ENCODE results near the gene RGS11. TPM values are rescaled to one million over a fixed set of nuclear protein-coding genes. Genes with fewer than 3 reads are reported as not detected.

RGS11 gene
- polyA plus RNA-seq, 2 of the 4 experiments (the other 2 are of a cell fraction) = 2.1 to 5.3 TPM

DNA sequence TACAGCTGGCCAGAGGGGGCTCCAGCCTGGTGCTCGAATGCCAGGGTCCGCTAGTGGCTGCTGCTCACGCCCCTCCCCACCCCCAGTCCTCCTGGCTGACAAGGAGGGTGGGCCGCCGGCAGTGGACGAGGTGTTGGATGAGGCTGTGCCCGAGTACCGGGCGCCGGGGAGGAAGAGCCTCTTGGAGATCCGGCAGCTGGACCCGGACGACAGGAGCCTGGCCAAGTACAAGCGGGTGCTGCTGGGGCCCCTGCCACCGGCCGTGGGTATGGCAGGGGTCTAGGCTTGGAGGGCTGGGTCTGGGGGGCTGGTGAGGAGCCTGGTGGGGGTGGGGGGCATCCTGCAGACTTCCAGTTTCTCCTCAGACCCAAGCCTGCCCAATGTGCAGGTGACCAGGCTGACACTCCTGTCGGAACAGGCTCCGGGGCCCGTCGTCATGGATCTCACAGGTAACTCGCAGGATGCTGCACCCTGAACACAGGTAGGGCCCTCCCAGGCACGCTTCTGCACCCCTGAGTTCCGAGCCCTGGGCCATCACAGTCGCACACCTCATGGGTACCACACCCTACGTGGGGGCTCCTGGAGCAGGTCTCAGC lies 6.0 kb upstream of the RGS11 start:
- H3K4me2 ChIP-seq = no peak overlapping the region
- peak; percentile 13 to 21; a peak in 1 of 6 replicates for ATAC-seq
- ChIA-PET POLR2A (interaction anchor here (0.5 kb wide), 1 partner anchor 171 kb away, joined by 3 read pairs; no protein-coding TSS in a partner anchor), CTCF (interaction anchor here (1.0 kb wide), 1 partner anchor 11 kb away, joined by 3 read pairs; no protein-coding TSS in a partner anchor)
- DNase-seq (ENCODE audit: low read depth in 1 of 2, low spot score in 1 of 2) = no peak
- no peaks in the 10 kb centered on the region for H3K9me3 ChIP-seq
- peaks cover 6% of the 10 kb centered on the region; the same call in 1 of the 3 replicates for H3K4me1 ChIP-seq
- WGBS (ENCODE audit: missing lambda C conversion rate) = 72% methylated on average over 9 of the region's 25 CpGs
- no peak overlapping the region for H3K4me3 ChIP-seq
- TF ChIP-seq, protein P1, sequence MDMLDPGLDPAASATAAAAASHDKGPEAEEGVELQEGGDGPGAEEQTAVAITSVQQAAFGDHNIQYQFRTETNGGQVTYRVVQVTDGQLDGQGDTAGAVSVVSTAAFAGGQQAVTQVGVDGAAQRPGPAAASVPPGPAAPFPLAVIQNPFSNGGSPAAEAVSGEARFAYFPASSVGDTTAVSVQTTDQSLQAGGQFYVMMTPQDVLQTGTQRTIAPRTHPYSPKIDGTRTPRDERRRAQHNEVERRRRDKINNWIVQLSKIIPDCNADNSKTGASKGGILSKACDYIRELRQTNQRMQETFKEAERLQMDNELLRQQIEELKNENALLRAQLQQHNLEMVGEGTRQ (IDR thresholded peaks at IDR 0.05) = no peak
- TF ChIP-seq SREBF2 (IDR thresholded peaks at IDR 0.05) (no peak), ZSCAN20 (CRISPR knock-in tag; IDR thresholded peaks at IDR 0.05) (no peak), FOSL2 (IDR thresholded peaks at IDR 0.05) (no peak), FOSL2 (CRISPR knock-in tag; IDR thresholded peaks at IDR 0.05) (no peak), CBX2 (IDR thresholded peaks at IDR 0.05; ENCODE audit: borderline replicate concordance, low read depth) (no peak), HOXB13 (CRISPR knock-in tag; IDR thresholded peaks at IDR 0.05; ENCODE audit: low read depth) (no peak), RAD21 (conservative IDR thresholded peaks at IDR 0.05 in 1 of 2, IDR thresholded peaks at IDR 0.05 in 1 of 2) (no peak), TP53 (CRISPR knock-in tag; IDR thresholded peaks at IDR 0.05) (no peak)
- TF ChIP-seq, protein P2, sequence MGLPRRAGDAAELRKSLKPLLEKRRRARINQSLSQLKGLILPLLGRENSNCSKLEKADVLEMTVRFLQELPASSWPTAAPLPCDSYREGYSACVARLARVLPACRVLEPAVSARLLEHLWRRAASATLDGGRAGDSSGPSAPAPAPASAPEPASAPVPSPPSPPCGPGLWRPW (IDR thresholded peaks at IDR 0.05) = no peak
- no peak for FAIRE-seq
- no peak overlapping the region for H3K27ac ChIP-seq

- ChIA-PET CTCF (interaction anchor here (1.0 to 1.3 kb wide), 2 partner anchors 11 to 81 kb away, joined by 3 to 5 read pairs; no protein-coding TSS in a partner anchor), POLR2A (interaction anchor here (0.5 kb wide), 1 partner anchor 170 kb away, joined by 3 read pairs; no protein-coding TSS in a partner anchor)
- WGBS (ENCODE audit: missing lambda C conversion rate) = 77% methylated on average over 18 of the region's 27 CpGs
- peak in 1 of 2 experiments; percentile 14; a peak in 2 of 6 replicates for ATAC-seq
- Histone ChIP-seq H3K4me3 (peak overlapping the region; percentile 57), H3K4me2 (peak overlapping the region; percentile 99), H3K27ac (peak overlapping the region; percentile 63 to 89), H3K9me3 (no peaks in the 10 kb centered on the region), H3K4me1 (peaks cover 6% of the 10 kb centered on the region; the same call in 1 of the 3 replicates)
- TF ChIP-seq RAD21 (conservative IDR thresholded peaks at IDR 0.05 in 1 of 2, IDR thresholded peaks at IDR 0.05 in 1 of 2) (no peak), ZFP36 (IDR thresholded peaks at IDR 0.05; ENCODE audit: borderline replicate concordance, partially characterized antibody) (no peak), EHMT2 (IDR thresholded peaks at IDR 0.05; ENCODE audit: low read depth) (no peak)
- no peak for FAIRE-seq
- DNase-seq (ENCODE audit: low read depth in 1 of 2, low spot score in 1 of 2) = no peak
Observed at GRCh38 chr16:280991-281659, 5.4 kb upstream of the RGS11 start.

- H3K4me1 ChIP-seq = peaks cover 6% of the 10 kb centered on the region; the same call in 1 of the 3 replicates
- peak within 1 kb of the TSS; percentile 57 for H3K4me3 ChIP-seq
- 22% methylated on average over 11 of the region's 54 CpGs for WGBS (ENCODE audit: missing lambda C conversion rate)
- ChIA-PET POLR2A (no interaction called here), CTCF (interaction anchor here (1.3 to 2.2 kb wide), 2 partner anchors 82 to 184 kb away, joined by 5 read pairs; no protein-coding TSS in a partner anchor)
- FAIRE-seq = no peak
- DNase-seq (ENCODE audit: low read depth in 1 of 2, low spot score in 1 of 2) = no peak
- H3K4me2 ChIP-seq = peak within 1 kb of the TSS; percentile 99
- H3K9me3 ChIP-seq = no peaks in the 10 kb centered on the region
- H3K27ac ChIP-seq = peak within 1 kb of the TSS; percentile 63 to 89
- no peak for ATAC-seq
- TF ChIP-seq EHF (CRISPR knock-in tag; IDR thresholded peaks at IDR 0.05) = no peak
- no peak for TF ChIP-seq MAX (IDR thresholded peaks at IDR 0.05)
- TF ChIP-seq HOXB13 (CRISPR knock-in tag; IDR thresholded peaks at IDR 0.05; ENCODE audit: low read depth) = no peak
- no peak for TF ChIP-seq NPAS2 (CRISPR knock-in tag; IDR thresholded peaks at IDR 0.05; ENCODE audit: borderline replicate concordance)
- TF ChIP-seq CBX8 (IDR thresholded peaks at IDR 0.05) = no peak
- no peak for TF ChIP-seq MAFK (IDR thresholded peaks at IDR 0.05; ENCODE audit: partially characterized antibody)
- TF ChIP-seq CHD4 (IDR thresholded peaks at IDR 0.05; ENCODE audit: borderline replicate concordance) = no peak
- no peak for TF ChIP-seq NR3C1 (IDR thresholded peaks at IDR 0.05)
- TF ChIP-seq BHLHE40 (IDR thresholded peaks at IDR 0.05; ENCODE audit: low read depth, low read length) = no peak
- TF ChIP-seq, protein P2 (IDR thresholded peaks at IDR 0.05) = no peak
Observed at GRCh38 chr16:280552-280951, 4.8 kb upstream of the RGS11 start, which contains the start of gene ARHGDIG. Gene ARHGDIG, plus strand, starts transcription at chr16:280591. Its CDS starts 90 bp downstream, at chr16:280681.
